Sigmoid colon (tissue), 4 donors: ENCODE results near the gene NPAS1.

Experiments
- EP300 ChIP-seq, 4 donors: sonication (generic); formaldehyde crosslinking; IDR thresholded peaks; one replicate each; pipeline ENCODE4 v1.6.1; 2017; ENCODE audit warnings: antibody characterized with exemption in 4 of 4
- POLR2A ChIP-seq, 2 donors: fragments of 450-650 bp; IDR thresholded peaks; one replicate each; pipeline ENCODE4 v1.6.1; 2016; ENCODE audit warnings: antibody characterized with exemption in 2 of 2, mild to moderate bottlenecking in 2 of 2, moderate library complexity in 2 of 2
- TF ChIP-seq, protein P1 (sequence below), 4 experiments: fragments of 450-650 bp in 3 of 4; fragments of 200-600 bp in 1 of 4; IDR thresholded peaks; one replicate each; pipeline ENCODE4 v1.5.1; 2016 to 2019; ENCODE audit warnings: antibody characterized with exemption in 4 of 4, mild to moderate bottlenecking in 3 of 4, moderate library complexity in 2 of 4

GRCh38 chr19:46999377-46999776 lies 20.3 kb upstream of the NPAS1 start:
- TF ChIP-seq POLR2A (IDR thresholded peaks at IDR 0.05) (no peak), EP300 (IDR thresholded peaks at IDR 0.05) (no peak)
- TF ChIP-seq, protein P1, sequence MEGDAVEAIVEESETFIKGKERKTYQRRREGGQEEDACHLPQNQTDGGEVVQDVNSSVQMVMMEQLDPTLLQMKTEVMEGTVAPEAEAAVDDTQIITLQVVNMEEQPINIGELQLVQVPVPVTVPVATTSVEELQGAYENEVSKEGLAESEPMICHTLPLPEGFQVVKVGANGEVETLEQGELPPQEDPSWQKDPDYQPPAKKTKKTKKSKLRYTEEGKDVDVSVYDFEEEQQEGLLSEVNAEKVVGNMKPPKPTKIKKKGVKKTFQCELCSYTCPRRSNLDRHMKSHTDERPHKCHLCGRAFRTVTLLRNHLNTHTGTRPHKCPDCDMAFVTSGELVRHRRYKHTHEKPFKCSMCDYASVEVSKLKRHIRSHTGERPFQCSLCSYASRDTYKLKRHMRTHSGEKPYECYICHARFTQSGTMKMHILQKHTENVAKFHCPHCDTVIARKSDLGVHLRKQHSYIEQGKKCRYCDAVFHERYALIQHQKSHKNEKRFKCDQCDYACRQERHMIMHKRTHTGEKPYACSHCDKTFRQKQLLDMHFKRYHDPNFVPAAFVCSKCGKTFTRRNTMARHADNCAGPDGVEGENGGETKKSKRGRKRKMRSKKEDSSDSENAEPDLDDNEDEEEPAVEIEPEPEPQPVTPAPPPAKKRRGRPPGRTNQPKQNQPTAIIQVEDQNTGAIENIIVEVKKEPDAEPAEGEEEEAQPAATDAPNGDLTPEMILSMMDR (IDR thresholded peaks at IDR 0.05): no peak
